B cell (primary cell): Measurements from ENCODE around the gene POLL.

Experiments
- EZH2 ChIP-seq: IDR thresholded peaks from 2 replicates; pipeline ENCODE4 v1.6.1; 2012; ENCODE audit warnings: borderline replicate concordance, low read depth, mild to moderate bottlenecking, moderate library complexity, low read length; ENCODE audit not compliant: insufficient read depth, poor library complexity, severe bottlenecking
- TF ChIP-seq, protein P1 (sequence below): fragments of 200-600 bp; IDR thresholded peaks from one replicate; pipeline ENCODE4 v1.8.0; 2022; ENCODE audit warnings: antibody characterized with exemption, mild to moderate bottlenecking

DNA sequence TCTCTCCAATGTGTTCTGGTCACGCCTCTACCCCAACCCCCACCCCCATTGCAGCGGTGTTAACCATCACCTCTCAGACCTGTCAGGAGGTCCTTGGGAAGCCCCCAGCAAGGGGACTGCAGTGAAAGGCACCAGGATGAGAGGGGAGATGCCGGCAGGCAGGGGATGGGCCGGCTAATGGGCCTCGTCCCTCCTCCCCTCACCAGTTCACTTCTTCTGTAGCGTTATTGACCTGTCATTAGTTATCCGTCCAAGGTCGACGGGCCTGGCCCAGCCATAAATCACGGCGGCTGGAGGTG is 18.8 kb downstream of the POLL start:
- TF ChIP-seq EZH2 = no peak
- TF ChIP-seq, protein P1, sequence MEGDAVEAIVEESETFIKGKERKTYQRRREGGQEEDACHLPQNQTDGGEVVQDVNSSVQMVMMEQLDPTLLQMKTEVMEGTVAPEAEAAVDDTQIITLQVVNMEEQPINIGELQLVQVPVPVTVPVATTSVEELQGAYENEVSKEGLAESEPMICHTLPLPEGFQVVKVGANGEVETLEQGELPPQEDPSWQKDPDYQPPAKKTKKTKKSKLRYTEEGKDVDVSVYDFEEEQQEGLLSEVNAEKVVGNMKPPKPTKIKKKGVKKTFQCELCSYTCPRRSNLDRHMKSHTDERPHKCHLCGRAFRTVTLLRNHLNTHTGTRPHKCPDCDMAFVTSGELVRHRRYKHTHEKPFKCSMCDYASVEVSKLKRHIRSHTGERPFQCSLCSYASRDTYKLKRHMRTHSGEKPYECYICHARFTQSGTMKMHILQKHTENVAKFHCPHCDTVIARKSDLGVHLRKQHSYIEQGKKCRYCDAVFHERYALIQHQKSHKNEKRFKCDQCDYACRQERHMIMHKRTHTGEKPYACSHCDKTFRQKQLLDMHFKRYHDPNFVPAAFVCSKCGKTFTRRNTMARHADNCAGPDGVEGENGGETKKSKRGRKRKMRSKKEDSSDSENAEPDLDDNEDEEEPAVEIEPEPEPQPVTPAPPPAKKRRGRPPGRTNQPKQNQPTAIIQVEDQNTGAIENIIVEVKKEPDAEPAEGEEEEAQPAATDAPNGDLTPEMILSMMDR = no peak
